HG03457 (cell line): Measurements from ENCODE around the gene NT5DC4.

ENCODE experiments used
- ATAC-seq: cut with Tn5 transposase; IDR thresholded peaks from one replicate; pipeline ENCODE4 v1.9.1; 2021; ENCODE audit warnings: moderate number of reproducible peaks; ENCODE audit not compliant: unreplicated experiment

The NT5DC4 gene

DNA sequence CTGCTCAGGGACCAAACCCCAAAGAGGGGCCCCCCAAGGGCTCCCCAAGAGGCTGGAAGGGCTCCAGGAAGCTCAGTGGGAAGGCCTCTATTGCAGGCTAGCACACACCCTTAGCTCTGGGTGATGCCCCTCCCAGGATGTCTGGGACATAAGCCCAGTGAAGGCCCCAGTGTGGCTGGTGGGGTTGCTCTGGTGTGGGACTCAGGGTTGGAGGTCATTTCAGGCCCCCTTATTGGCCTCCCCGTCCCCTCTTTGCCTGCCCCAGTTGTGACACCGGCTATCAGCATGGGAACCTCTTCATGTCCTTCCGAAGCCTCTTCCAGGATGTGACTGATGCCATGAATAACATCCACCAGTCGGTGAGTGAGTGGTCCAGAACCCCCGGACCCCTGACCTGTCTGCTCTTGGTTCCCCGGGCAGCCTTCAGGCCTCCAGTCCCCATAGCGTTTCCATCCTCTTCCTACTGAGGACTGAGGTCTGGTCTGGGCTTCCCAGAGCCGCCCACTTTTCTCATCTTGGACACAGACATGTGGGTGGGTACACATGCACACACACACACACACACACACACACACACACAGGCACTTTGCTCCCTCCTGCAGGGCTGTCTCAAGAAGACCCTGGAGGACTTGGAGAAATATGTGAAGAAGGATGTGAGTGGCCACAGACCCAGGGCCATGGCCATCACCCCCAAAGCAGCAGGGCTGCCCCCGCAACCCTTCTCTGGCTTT, 2.2 kb downstream of the NT5DC4 start:
- no peak for ATAC-seq

DNA sequence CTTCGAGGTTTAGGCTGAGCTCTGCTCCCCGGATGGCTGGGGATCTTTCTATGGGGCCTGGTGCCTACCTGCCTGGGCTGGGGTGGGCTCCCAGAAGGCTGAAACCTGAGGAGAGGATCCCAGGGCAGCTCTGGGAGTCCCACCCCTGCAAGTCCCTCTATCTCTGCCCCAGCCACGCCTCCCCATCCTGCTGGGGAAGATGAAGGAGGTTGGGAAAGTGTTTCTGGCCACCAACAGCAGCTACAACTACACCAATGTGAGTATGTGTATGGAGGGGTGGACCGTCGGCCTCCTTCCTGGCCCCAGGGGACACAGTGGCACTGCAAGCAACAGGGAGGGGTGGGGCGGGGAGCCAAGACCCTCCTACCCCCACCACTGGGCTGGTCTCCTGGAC, 2.7 kb downstream of the NT5DC4 start:
- ATAC-seq: no peak

DNA sequence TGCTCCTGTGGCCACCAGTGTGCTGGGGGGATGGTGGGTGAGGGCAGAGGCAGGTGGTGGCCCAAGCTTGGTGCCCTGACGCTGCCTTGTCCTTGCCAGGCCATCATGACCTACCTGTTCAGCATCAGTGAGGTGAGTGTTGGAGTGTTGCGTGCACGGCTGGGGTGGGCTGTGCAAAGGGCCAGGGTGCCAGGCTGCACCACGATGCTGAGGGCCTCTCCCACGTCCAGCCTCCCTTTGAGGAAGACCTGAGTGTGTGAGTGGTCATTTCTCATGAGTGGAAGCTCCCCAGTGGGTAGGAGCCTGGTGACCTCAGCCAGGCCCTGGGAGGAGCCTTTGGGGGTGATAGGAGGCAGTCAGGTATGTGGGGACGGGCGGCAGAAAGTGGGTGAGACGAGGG, 3.2 kb downstream of the NT5DC4 start:
- no peak for ATAC-seq

DNA sequence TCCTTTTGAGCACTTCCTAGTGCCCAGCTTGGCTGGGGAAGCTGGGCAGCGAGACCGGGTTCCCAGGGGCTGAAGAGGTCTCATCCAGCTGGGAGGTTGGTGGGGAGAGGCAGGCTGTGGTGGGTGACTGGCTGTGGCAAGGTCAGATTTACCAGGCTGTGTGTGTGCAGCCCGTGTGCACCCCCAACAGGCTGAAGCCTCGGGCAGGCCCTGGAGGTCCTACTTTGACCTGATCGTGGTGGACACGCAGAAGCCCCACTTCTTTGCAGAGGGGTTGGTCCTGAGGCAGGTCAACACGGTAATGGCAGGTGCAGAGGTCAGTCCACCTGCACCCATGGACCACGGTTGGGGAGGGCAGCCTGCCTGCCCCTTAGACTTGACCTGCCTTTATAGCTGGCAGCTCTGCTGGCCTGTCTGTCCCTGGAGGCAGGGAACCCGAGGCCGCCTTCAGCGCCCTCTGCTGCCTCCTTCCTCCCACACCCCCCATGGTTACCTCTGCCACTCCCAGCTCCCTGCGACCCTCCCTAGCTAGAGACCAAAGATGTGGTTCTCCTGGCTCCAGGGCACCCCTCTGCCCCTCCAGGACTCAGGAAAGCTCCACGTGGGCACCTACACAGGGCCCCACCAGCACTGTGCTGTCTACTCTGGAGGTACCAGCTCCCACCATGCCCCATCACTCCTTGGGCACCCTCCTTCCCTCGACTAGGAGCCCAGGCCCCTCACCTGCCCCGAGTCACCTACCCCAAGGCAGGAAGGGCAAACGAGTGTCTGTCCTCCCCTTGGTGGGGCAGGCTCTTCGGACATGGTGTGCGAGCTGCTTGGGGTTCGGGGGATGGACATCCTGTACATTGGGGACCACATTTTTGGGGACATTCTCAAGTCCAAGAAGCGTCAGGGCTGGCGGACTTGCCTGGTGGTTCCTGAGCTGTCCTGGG, 4.0 kb downstream of the NT5DC4 start:
- no peak for ATAC-seq

DNA sequence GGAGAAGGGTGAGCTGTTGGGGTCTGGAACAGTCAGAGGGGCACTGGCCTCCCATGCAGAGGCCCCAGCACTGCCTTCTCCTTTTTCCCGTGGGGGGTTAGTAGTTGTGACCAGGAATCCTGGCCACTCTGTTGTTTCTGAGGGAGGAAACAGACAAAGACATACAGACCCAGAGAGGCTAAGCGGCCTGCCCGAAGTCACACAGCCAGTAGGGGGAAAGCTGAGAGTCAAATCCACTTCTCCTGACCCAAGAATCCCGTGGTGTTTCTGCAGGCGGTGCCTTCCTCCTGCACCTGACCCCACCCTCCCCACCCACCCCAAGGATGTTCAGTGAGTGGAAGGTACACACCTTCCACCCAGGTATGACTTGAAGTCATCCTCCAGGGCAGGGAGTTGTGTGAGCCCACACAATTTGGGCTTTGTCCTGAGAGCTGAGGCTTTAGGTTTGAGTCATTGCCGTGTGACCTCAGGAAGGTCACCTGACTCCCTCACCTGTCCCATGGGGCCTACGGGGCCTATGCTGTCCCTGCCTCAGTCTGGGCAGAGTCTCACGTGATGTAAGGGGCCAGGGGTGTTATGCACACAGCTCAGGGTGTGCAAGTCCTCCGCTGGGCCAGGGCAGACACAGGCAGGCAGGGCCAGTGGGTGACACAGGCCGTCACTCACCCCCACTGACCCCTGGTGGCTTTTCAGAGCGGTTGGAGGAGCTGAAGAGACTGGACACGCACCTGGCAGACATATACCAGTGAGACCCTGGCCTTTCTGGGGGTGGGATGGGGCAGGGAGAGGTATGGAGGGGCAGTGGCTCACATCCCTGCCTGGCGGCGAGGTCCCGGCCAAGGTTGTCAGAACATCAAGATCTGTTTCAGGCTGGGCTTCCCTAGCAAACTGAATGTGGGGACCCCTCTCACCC, 5.0 kb downstream of the NT5DC4 start:
- ATAC-seq: peak; percentile 34

DNA sequence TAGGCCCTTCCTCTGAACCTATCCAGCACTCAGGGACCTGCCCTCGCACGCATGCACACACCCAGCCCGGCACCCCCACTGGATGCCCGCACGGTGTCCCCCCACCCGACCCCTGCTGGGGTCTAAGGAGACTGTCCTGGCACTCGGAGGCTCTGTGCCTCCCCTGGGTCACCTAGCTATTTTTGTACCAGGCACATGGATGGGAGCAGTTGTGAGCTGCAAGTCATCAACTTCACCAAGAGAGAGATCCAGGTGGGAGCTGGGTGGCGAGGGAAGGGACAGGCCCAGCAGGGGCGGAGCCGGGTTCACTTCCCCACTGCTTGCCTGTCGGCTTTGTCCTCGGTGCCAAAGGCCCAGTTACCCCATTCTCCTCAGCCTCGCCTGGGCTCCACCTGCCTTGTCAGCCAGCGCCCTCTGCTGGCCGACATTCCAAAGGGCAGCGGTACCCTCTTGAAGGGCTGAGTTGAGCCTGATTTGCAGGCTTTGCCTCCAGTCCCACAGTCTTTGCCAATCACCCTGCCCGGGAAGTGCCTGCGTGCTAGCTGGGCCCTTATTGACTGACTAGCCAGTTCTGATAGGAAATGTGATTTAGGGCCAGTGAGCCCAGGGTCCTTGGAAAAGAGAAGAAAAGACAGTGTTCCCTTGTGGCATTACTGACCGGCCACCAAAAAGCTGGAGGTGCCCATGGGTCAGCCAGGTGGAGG, 5.8 kb downstream of the NT5DC4 start:
- ATAC-seq: peak; percentile 60

DNA sequence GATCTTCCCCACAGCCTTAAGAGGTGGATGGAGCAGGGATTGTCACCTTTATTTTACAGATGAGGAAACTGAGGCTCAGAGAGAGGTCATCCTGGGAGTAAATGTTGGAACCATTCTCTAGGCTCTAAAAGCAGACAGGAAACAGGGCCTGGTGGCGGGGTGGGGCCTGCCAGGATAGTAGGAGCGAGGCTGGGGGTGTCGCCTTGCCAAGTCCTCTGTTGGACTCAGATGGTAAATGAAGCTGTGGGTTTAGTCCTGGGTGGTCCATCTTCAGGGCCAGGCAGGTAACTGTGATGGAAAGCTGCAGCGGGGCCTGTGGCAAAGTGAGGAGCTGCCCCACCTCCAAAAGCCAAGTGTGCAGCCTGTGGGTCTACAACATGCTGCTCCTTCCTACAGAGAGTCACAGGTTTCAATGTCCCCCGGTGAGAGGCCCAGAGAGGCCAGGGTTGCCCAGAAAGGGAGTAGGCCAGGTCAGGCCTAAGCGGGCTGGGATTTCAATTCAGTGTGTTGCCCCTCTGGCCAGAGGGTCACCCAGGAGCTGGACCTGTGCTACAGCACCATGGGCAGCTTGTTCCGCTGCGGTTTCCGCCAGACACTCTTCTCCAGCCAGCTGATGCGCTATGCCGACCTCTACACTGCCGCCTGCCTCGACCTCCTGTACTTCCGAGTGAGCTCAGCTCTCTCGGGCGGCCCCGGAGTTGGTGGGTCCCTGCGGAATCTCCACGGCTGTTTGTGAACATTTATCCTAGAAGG, 6.6 kb downstream of the NT5DC4 start:
- ATAC-seq: no peak

DNA sequence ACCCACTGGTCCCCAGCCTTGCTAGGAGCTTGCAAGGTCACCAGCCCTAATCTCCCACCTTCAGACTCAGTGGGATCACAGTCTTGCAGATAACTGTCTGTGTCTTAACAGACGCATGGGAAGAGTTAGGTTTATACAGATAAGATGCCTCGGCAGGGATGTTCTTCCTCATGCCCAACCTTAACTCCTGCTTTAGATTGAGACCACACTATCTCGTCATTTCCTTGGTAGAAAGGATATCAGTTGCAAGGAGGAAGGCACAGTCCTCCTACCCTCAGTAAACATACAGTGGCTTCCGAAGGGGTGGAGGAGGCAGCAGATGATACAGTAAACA, 7.2 kb downstream of the NT5DC4 start:
- ATAC-seq: no peak

DNA sequence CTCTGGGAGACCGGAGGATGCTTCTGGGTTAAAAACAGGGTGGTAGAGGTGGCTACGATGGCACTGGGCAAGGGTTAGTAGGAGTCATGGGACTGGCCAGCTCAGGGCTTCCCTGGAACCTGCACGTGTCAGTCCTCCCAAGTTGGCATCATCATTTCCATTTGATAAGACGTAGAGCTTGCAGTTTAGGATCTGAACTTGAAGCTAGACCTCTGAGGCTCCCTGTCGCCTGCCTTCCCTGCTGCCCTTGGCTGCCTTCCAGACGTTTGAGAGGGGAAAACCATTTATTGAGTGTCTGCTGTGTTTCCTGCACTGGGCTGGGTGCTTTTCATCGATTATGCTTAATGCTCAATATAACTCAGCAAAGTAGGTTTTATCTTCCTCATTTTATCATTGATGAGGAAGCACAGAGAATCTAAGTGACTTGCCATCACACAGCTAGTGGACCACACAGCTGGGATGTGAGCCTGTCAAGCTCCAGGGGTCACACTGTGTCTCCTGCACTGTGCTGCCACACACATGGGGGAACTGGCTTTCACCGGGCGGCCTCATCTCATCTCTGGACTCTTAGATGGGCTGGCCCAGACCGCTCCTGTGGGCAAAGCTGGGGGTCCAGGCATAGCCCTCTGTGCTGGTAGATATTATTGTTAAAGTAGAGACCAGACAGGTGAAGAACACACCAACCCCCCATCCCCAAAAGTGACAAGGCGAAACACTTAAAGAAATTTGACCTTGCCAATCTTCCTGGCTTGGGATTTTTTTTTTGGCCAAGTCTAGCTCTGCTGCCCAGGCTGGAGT, 7.8 kb downstream of the NT5DC4 start:
- ATAC-seq: no peak

DNA sequence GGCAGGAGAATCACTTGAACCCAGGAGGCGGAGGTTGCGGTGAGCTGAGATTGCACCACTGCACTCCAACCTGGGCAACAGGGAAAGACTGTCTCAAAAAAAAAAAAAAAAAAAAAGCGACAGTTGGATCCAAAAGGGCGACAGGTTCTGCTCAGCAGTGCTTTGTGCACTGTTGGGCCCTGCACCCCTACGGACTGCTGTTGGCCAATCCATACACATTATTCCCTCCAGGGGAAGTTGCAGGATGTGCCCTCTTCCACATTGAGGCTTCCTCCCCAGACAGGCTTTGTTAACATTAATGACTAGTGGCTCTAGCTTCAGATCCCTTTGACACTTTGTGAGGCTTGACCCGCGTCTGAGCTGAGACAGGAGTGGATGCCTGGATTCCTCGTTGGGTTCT, 9.4 kb downstream of the NT5DC4 start:
- no peak for ATAC-seq

DNA sequence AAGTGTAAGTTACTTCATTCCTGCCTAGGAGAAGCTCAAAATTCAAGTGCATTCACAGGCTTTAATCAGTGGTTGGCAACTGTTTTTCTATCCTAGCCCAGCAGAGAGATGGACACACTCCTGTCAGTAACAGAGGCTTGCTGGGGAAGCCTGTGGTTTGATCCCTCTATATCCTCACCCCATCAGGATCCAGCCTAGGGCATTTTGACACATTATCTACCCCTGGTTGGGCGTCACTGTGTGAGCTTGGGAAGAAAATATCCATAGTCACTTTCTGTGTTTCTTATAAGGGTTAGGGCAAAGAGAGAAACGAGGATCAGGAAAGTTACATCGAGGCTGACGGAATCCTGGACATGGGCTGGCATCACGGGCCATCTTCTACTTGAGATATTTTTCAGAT, 10.0 kb downstream of the NT5DC4 start:
- ATAC-seq: no peak

DNA sequence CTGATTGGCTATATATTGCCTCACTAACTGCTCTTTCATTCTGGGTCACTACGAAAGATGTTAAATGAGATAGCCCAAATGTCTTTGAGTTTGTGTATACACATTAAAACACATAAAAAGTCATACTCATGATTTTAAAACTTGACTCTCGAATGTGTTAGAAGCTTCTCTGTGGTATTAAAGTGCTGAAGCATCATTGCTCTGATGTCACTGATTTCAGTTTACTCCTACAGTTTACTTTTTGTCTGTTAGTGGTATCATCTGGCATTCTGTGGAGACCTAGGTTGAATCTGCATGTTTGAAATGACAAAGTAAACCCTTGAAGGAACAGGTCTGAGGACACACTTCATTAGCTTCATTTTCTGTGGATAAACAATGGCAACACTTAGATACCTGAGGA, 10.7 kb downstream of the NT5DC4 start:
- no peak for ATAC-seq

DNA sequence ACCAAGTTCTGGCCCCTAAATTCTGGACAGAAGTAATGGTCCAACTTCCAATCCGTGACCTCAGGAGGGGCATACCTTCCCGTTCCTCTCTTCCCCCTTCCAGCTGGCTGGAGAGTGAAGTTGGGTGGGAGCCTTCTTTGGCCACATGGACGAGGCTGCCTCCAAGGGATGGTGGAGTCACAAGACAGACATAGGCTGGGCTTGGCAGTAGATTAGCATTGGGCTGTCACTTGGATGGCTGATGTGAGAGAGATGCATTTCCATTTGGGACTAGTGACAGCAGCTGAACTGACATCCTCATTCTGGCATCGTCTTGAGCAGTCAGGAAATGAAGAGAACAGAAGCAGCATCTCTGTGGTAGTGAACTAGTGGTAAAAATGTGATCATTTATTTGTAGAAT, 12.6 kb downstream of the NT5DC4 start:
- ATAC-seq: no peak

DNA sequence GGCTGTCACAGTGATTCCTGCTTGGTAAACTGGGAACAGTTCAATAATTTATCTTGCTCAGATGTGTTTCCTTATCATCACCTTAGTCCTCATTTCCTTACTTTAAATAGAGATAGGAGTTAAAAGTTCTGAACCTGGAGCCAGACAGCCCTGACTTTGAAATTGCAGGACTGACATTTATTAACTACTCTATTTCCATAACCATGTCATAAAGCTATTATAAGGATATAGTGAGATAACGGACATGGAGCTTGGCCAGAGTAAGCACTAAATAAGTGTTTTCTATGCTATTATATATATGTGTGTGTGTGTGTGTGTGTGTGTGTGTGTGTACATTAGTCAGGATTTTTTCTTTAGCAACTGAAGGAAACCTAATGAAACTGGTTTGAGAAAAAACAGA, 13.1 kb downstream of the NT5DC4 start:
- no peak for ATAC-seq

DNA sequence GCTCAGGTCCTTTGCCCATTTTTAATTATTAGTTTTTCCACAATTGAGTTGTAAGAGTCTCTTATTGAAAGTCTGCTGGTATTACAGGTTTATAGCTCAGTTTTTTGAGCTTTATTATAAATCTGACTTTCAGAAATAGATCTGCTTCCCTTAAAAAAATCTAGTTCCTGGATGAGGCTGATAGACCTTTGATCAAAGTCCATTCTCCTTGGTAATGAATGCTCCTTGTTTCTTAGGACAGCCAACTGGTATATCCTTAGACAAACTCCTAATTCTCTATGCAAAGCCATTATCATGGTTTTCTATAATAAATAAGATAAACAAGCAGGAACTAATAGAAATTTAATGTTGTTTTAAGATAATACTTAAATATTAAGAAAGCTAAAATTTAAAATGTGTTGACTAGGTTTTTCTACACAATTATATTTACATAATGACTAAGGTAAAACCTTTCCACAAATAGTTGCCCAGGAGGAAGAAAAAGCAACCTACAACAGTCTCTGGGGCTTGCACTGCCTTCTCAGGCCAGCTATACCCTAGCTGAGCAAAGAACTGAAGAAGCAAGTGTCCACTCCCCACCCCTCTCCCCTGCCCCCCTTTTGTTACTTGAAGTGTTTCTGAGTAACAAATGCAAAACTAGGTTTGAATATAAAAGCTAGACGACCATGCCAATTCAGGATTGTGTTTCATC, 16.9 kb downstream of the NT5DC4 start:
- no peak for ATAC-seq

DNA sequence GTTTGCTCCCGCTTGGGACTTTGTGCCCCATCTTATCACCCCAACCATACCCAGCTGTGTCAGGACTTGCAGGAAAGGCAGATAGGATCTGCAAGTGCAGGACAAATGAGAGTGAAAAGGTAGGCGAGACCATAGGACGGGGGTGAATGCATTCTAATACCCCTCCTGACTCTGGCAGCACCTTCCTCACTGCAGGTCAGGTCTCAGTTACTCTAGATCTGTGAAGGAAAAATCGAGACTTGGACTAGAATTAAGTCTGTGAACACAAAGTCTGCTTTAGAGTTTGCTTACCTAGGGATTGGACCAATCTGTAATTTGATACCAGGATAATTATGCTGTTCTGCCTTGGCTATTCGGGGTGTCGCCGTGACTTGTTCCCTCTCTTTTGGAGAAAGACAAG, 19.7 kb downstream of the NT5DC4 start:
- no peak for ATAC-seq

DNA sequence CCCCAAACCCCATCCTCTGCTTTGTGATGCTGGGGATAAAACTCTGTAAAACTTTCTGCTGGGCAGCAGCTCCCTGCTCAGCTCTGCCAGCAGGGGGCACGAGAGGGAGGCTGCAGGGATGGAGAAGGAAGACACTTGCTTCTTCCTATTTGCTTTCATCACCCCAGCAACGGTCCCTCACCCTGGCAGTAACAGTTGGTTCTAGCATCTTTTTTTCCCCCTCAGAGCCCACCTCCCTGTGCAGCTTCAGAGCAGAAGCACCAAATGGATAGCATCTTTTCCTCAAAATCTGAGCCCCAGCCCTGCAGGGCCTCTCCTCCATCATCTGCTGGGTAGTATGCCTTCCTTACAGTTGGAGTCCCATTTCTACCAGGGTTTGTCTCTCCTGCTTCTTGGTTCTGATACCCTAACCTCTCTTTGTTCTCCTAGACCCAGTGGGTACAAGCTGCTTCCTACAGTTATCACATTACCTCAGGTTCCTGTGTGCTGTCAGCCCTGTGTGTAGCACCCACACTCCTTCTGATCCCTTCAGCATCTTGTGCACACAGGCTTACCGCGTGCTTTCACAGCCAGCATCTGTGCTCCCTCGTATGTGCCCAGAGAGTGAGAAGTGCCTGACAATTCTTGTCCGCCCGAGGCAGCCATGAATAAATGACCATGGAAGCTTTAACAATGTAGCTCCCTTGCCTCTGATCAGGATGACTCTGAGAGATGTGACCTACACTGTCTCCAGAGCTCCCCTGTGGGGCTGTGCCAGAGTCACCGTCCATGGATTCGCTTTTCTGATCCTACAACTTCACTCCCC, 29.1 kb downstream of the NT5DC4 start:
- ATAC-seq: no peak

DNA sequence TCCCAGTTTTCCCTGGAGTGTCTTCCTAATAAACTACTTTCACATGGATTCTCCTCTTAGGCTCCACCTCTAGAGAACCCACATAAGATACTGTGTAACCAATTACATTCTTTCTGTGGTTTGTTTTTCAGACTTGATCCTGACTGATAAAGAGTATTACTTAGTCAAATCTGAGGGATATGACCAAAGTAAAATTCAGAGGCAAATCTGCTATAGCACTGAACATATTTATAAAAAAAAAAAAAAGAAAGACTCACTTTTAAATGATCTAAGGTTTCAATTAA, 29.7 kb downstream of the NT5DC4 start:
- no peak for ATAC-seq
